Spleen (tissue), 11 donors: ENCODE measurements around the gene SOWAHD. TPM values are rescaled to one million over a fixed set of nuclear protein-coding genes. Genes with fewer than 3 reads are reported as not detected.

ENCODE experiments used
- DNase-seq: peaks from one replicate; pipeline ENCODE4 v3.0.0-alpha.2; 2020
- H3K27ac ChIP-seq, 8 donors: fragments of 200-600 bp; sonication (generic) in 7 of 8; 1 replicate in 4 of 8; 2 replicates in 4 of 8; pipeline versions ENCODE4 v1.5.0 to v1.8.0; 2016 to 2021; ENCODE audit warnings: inconsistent platforms in 4 of 8, mild to moderate bottlenecking in 4 of 8, moderate library complexity in 1 of 8
- H3K27me3 ChIP-seq, 7 donors: fragments of 200-600 bp; sonication (generic) in 6 of 7; replicated peaks in 1 of 7; 1 replicate in 4 of 7; 2 replicates in 3 of 7; pipeline versions ENCODE4 v1.5.0 to v1.8.0; 2016 to 2021; ENCODE audit warnings: inconsistent platforms in 3 of 7, mild to moderate bottlenecking in 1 of 7
- H3K36me3 ChIP-seq, 6 donors: fragments of 200-600 bp; sonication (generic) in 5 of 6; 1 replicate in 4 of 6; 2 replicates in 2 of 6; pipeline versions ENCODE4 v1.5.0 to v1.8.0; 2016 to 2021; ENCODE audit warnings: inconsistent platforms in 2 of 6
- H3K4me1 ChIP-seq, 6 donors: fragments of 200-600 bp; sonication (generic) in 5 of 6; 1 replicate in 3 of 6; 2 replicates in 3 of 6; pipeline versions ENCODE4 v1.5.0 to v1.8.0; 2016 to 2021; ENCODE audit warnings: inconsistent platforms in 3 of 6
- H3K4me3 ChIP-seq, 8 donors: fragments of 200-600 bp; sonication (generic) in 7 of 8; 1 replicate in 4 of 8; 2 replicates in 4 of 8; pipeline versions ENCODE4 v1.5.0 to v1.8.0; 2016 to 2021; ENCODE audit warnings: inconsistent platforms in 4 of 8, mild to moderate bottlenecking in 4 of 8, moderate library complexity in 2 of 8
- H3K9me3 ChIP-seq, 8 donors: fragments of 200-600 bp; sonication (generic) in 7 of 8; 1 replicate in 4 of 8; 2 replicates in 4 of 8; pipeline versions ENCODE4 v1.5.0 to v1.8.0; 2016 to 2021; ENCODE audit warnings: inconsistent platforms in 4 of 8
- POLR2A ChIP-seq, 3 donors: fragments of 450-650 bp; IDR thresholded peaks; one replicate each; pipeline ENCODE4 v1.5.1; 2017; ENCODE audit warnings: antibody characterized with exemption in 3 of 3, mild to moderate bottlenecking in 1 of 3
- POLR2AphosphoS5 ChIP-seq, 3 donors: sonication (generic); formaldehyde crosslinking; IDR thresholded peaks; one replicate each; pipeline ENCODE4 v1.5.1; 2017; ENCODE audit warnings: antibody characterized with exemption in 3 of 3
- WGBS, 5 donors: extraction: QIAGEN DNeasy Blood & Tissue Kit in 3 of 5; methylation state at CpG; one replicate each; pipeline versions ENCODE4 v1.1.5 to v1.1.7; 2013 to 2018; 5-methylcytosine and 5-hydroxymethylcytosine counted together
- intact Hi-C: fragments of 100-400 bp; cut with DNase I; formaldehyde crosslinking; loops from one replicate; pipeline ENCODE4 v1.15.0; 2023; ENCODE audit warnings: low total_unique reads
- polyA plus RNA-seq, 3 donors: library from polyadenylated mRNA; stranded (reverse); fragments of 200-250 nt; gene quantifications; one replicate each; pipeline ENCODE4 v1.2.1, GENCODE V29; 2013
- small RNA-seq, 4 donors: library from RNA; depleted of rRNA; stranded (forward); fragments of <200 nt; gene quantifications; one replicate each; pipeline ENCODE3, GENCODE V24; 2016
- total RNA-seq, 7 donors: library from RNA; depleted of rRNA in 3 of 7; stranded (reverse); fragments of >200 nt in 3 of 7; fragmentation: NEBNext Ultra II Directional in 4 of 7; extraction: Animal tissue kit (Norgen Biotek cat#: 25700) in 4 of 7; gene quantifications; one replicate each; pipeline versions ENCODE4 v1.1.0 to v1.2.1, GENCODE V29; 2016 to 2021
- TF ChIP-seq, protein P1 (sequence below), 11 experiments: fragments of 200-600 bp in 7 of 11; fragments of 450-650 bp in 4 of 11; sonication (generic) in 4 of 11; IDR thresholded peaks in 8 of 11; conservative IDR thresholded peaks in 3 of 11; 1 replicate in 7 of 11; 2 replicates in 4 of 11; pipeline versions ENCODE4 v1.4.0 to v1.8.0; 2016 to 2021; ENCODE audit warnings: antibody characterized with exemption in 11 of 11, inconsistent platforms in 4 of 11, mild to moderate bottlenecking in 1 of 11
- donor health status: healthy with polysubstance abuse.
- donor health status: DM: no; HTN: no; CAD: no; lungs with moderate emphysema.
- donor health status: DM: no; HTN: no; CAD: no.
- donor health status: Bipolar disorder and iron deficiency.
- donor health status: healthy.
- donor health status: DM: no; HTN: no; CAD: no.
- donor health status: DM: yes; HTN: yes; CAD: no.

Gene SOWAHD
- total and polyA plus RNA-seq, 10 donors, result 5.0 to 26.2 (median 8.7) TPM

DNA sequence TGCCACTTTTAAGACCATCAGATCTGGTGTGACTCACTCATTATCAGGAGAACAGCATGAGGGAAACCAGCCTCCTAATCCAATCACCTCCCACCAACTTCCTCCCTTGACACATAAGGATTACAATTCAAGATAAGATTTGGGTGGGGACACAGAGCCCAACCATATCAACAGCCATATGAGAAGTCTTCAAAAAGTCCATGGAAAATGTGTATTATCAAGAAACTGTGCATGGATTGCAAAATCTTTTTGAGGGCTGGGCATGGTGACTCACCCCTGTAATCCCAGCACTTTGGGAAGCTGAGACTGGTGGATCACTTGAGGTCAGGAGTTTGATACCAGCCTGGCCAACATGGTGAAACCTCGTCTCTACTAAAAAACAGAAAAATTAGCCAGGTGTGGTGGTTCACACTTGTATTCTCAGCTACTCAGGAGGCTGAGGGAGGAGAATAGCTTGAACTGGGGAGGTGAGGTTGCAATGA lies 50.8 kb downstream of the SOWAHD start:
- Histone ChIP-seq H3K4me3 (no peak overlapping the region), H3K4me1 (no peaks in the 10 kb centered on the region), H3K36me3 (no peaks in the 10 kb centered on the region), H3K27me3 (peaks cover 0 to 2% (median 0%) of the 10 kb centered on the region in 7 donors), H3K9me3 (peaks cover 0 to 4% (median 0%) of the 10 kb centered on the region in 8 donors), H3K27ac (no peak overlapping the region)
- intact Hi-C loops, result no loop called here
- TF ChIP-seq, protein P1, sequence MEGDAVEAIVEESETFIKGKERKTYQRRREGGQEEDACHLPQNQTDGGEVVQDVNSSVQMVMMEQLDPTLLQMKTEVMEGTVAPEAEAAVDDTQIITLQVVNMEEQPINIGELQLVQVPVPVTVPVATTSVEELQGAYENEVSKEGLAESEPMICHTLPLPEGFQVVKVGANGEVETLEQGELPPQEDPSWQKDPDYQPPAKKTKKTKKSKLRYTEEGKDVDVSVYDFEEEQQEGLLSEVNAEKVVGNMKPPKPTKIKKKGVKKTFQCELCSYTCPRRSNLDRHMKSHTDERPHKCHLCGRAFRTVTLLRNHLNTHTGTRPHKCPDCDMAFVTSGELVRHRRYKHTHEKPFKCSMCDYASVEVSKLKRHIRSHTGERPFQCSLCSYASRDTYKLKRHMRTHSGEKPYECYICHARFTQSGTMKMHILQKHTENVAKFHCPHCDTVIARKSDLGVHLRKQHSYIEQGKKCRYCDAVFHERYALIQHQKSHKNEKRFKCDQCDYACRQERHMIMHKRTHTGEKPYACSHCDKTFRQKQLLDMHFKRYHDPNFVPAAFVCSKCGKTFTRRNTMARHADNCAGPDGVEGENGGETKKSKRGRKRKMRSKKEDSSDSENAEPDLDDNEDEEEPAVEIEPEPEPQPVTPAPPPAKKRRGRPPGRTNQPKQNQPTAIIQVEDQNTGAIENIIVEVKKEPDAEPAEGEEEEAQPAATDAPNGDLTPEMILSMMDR (IDR thresholded peaks at IDR 0.05 in 8 of 11, conservative IDR thresholded peaks at IDR 0.05 in 3 of 11), result no peak
- TF ChIP-seq POLR2A (IDR thresholded peaks at IDR 0.05) (no peak), POLR2AphosphoS5 (IDR thresholded peaks at IDR 0.05) (no peak)
- WGBS, 5 donors, result 57 to 88% (median 85%) methylated on average over 1 of the region's 1 CpG
- no peak for DNase-seq

Small RNA genes lying within 50 kb of the gene (small RNA-seq; reads per million reads assigned to genes)
- 0 reads per million in 4 donors for gene SNORA69

Other genes starting within 250 kb of the SOWAHD start
- gene STEEP1, start 193.2 kb upstream of the SOWAHD start, total RNA-seq, result 10 to 100 TPM; 20.4 to 31.6 (median 24.6) TPM
- gene STEEP1, start 193.2 kb upstream of the SOWAHD start, polyA plus RNA-seq, result 10 to 100 TPM; 11.0 to 19.5 (median 13.2) TPM
- 10 to 100 TPM; 40.8 to 53.4 (median 42.6) TPM for gene UBE2A, start 184.0 kb upstream of the SOWAHD start, total RNA-seq
- gene UBE2A, start 184.0 kb upstream of the SOWAHD start, polyA plus RNA-seq, result 10 to 100 TPM; 38.5 to 50.5 (median 48.7) TPM
- 10 to 100 TPM in 5 of 7 donors, 1 to 10 TPM in 2; 8.2 to 13.8 (median 12.5) TPM for gene NKRF, start 152.2 kb upstream of the SOWAHD start, total RNA-seq
- gene NKRF, start 152.2 kb upstream of the SOWAHD start, polyA plus RNA-seq, result 10 to 100 TPM in 1 of 3 donors, 1 to 10 TPM in 2; 6.9 to 10.9 (median 9.4) TPM
- 100 to 1,000 TPM in 3 of 7 donors, 10 to 100 TPM in 4; 94.7 to 139 (median 99.8) TPM for gene SEPTIN6, start 65.4 kb upstream of the SOWAHD start, total RNA-seq
- gene SEPTIN6, start 65.4 kb upstream of the SOWAHD start, polyA plus RNA-seq, result 10 to 100 TPM; 45.1 to 58.2 (median 50.8) TPM
- 1,000 to 10,000 TPM; 1,435 to 2,313 (median 1,812) TPM for gene RPL39, start 33.0 kb downstream of the SOWAHD start, total RNA-seq
- gene RPL39, start 33.0 kb downstream of the SOWAHD start, polyA plus RNA-seq, result over 10,000 TPM; 15,023 to 18,857 (median 18,305) TPM
- 10 to 100 TPM in 2 of 7 donors, 1 to 10 TPM in 5; 5.4 to 11.1 (median 9.0) TPM for gene UPF3B, start 94.4 kb downstream of the SOWAHD start, total RNA-seq
- gene UPF3B, start 94.4 kb downstream of the SOWAHD start, polyA plus RNA-seq, result 10 to 100 TPM; 10.0 to 11.4 (median 11.0) TPM
- gene RNF113A, start 113.1 kb downstream of the SOWAHD start, total RNA-seq, result 10 to 100 TPM; 15.2 to 27.5 (median 19.4) TPM
- 10 to 100 TPM; 30.8 to 41.9 (median 38.0) TPM for gene RNF113A, start 113.1 kb downstream of the SOWAHD start, polyA plus RNA-seq
- 10 to 100 TPM; 35.3 to 82.1 (median 72.5) TPM for gene NDUFA1, start 113.2 kb downstream of the SOWAHD start, total RNA-seq
- 100 to 1,000 TPM; 108 to 142 (median 125) TPM for gene NDUFA1, start 113.2 kb downstream of the SOWAHD start, polyA plus RNA-seq
- not detected for gene AKAP14, start 137.3 kb downstream of the SOWAHD start, total RNA-seq
- gene AKAP14, start 137.3 kb downstream of the SOWAHD start, polyA plus RNA-seq, result not detected
- gene NKAP, start 185.2 kb downstream of the SOWAHD start, total RNA-seq, result 10 to 100 TPM in 2 of 7 donors, 1 to 10 TPM in 5; 7.6 to 10.8 (median 9.2) TPM
- 1 to 10 TPM; 6.6 to 7.2 (median 6.7) TPM for gene NKAP, start 185.2 kb downstream of the SOWAHD start, polyA plus RNA-seq